ENCODE results near the gene OXSR1. TPM values are rescaled to one million over a fixed set of nuclear protein-coding genes. Genes with fewer than 3 reads are reported as not detected.
"Not testable (repeated sequence)": the region's sequence is repeated elsewhere in the genome, so short reads cannot be mapped to it uniquely, and the experiment has no call there.

OXSR1 gene
- total RNA-seq, 1 donor from 2014 or later: 35.2 TPM

DNA sequence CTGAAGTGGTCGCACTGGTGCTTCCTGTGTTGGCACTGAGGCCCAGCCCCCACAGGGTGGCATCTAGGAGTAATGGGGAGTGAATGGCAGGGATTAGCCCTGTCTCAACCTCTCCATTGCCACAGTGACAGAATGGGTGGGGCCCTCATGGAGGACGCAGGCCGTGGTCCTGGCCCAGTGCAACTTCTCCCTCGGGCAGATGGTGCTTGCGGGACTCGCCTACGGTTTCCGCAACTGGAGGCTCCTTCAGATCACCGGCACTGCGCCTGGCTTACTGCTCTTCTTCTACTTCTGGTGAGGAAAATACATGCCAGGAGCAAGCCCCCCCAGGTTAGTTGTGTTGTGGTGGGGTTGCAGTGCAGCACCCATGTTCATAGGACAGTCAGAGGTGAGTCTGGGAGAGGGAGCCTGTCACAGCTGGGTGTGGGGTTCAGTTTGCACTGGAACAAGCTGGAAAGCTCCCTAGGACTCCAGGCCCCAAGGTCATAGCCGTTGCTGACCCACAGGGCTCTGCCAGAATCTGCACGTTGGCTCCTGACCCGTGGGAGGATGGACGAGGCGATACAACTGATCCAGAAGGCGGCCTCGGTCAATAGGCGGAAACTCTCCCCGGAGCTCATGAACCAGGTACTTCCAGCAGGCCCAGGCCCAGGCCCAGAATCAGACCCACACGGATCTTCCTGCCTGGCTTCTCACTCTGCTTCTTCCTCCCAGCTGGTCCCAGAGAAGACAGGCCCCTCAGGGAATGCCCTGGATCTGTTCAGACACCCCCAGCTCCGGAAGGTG, 109.7 kb downstream of the OXSR1 start:
- no peak for DNase-seq

- no peak for DNase-seq
Observed at GRCh38 chr3:38275658-38276057, 110.3 kb downstream of the OXSR1 start.

GRCh38 chr3:38276081-38276916, 111.0 kb downstream of the OXSR1 start:
- no peak for DNase-seq

DNA sequence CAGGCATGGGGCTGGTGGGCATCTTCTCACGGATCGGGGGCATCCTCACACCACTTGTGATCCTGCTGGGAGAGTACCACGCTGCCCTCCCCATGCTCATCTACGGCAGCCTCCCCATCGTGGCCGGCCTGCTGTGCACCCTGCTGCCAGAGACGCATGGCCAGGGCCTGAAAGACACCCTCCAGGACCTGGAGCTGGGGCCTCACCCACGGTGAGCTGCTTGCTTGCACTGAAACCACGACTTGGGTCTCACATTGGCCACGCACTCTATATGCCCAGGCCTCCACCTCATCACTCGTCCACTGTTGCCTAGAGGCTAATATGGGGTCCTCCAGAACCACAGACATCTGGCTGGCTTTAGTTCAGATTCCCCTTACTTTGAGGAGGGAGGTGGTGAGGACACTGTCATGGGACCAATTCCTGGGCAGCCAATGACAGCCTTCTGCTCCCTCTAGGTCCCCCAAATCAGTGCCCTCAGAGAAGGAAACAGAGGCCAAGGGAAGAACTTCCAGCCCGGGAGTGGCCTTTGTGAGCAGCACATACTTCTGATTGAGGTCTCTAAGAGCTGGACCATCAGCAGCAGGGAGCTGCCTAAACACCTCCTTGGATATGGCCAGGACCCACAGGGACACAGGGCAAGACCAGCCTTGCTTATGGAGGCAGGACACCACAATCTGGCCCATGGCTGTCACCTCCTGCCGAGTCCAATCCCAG, 111.7 kb downstream of the OXSR1 start:
- DNase-seq: no peak

DNA sequence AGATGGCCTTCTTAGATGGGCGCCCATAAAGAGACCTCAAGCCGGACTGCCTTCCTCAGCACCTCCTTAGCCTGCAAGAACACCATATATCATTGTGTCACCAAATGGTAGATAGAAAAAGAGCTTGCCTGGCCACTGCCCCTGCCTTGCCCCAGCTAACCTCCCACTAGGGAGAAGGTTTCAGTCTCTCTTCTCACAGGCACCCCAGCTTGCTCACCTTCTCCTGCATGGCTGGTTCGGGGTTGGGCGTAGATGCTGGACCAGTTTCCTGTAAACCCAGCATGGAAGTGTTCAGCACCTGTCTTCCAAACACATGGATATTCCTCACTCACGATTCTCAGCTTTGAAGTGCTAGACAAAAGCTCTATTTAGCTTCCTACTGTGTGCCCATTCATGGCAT, 113.5 kb downstream of the OXSR1 start:
- DNase-seq: no peak

- DNase-seq: no peak
Observed at GRCh38 chr3:38281895-38282686, 116.8 kb downstream of the OXSR1 start, which contains the start of gene SLC22A14. SLC22A14 (plus strand) TSS chr3:38282294; CDS start chr3:38306027, 23,733 bp downstream.

GRCh38 chr3:38283810-38284755, 118.7 kb downstream of the OXSR1 start:
- no peak for DNase-seq

- DNase-seq: no peak
Observed at GRCh38 chr3:38284756-38285150, 119.4 kb downstream of the OXSR1 start.

GRCh38 chr3:38289286-38290217, 124.2 kb downstream of the OXSR1 start:
- DNase-seq: not testable (repeated sequence)

GRCh38 chr3:38297053-38297452, 131.7 kb downstream of the OXSR1 start:
- DNase-seq: not testable (repeated sequence)

DNA sequence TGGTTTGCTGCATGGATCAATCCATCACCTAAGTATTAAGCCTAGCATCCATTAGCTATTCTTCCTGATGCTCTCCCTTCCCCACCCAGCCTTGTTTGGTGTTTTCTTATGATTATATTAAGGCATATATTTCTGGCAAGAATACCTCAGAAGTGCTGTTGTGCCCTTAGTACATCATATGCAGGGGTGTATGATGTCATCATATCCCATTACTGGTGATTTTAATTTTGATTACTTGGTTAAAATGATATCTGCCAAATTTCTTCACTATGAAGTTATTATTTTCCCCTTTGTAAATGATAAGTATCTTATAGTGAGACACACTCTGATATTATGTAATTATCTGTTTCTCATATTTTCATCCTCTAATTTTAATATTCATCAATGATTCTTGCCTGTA, 132.2 kb downstream of the OXSR1 start:
- DNase-seq: no peak

DNA sequence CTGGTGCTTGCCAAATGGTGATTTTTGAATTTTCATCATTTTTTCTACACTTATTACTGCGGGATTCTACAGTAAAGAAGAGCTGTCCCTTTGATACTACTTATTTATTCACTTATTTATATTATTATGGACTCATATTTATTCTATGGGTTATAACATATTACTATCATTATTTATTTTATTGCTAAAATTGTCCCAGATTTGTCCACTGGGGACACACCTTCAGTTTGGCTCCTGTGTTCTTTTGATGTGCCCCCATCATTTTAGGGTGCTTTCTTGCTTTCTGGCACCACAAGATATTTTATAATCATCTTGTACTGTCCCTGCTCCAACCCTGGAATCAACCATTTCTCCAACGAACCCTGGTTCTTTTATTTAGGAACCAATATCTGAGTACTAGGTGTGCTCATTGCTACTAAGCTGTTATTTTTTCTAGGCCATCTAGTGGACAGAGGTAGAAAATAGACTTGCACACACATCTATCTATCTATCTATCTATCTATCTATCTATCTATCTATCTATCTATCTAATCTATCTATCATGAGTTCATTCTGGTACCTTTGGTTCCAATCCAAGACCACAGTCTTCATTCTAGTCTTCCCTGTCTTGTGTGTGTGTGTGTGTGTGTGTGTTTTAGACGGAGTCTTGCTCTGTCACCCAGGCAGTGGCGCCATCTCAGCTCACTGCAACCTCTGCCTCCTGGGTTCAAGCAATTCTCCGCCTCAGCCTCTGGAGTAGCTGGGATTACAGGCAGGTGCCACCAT, 132.8 kb downstream of the OXSR1 start:
- DNase-seq: peak; percentile 41

Other genes starting within 250 kb of the OXSR1 start
- gene VILL, start 174.8 kb upstream of the OXSR1 start, total RNA-seq: 8.0 and 8.7 TPM in 2 replicates
- 19.7 and 20.4 TPM in 2 replicates for gene PLCD1, start 135.9 kb upstream of the OXSR1 start, total RNA-seq
- under 0.01 TPM in 1 of 2 replicates, not detected in the other for gene DLEC1, start 126.3 kb upstream of the OXSR1 start, total RNA-seq
- gene ACAA1, start 28.4 kb upstream of the OXSR1 start, total RNA-seq: 27.2 and 42.5 TPM in 2 replicates
- gene MYD88, start 26.9 kb upstream of the OXSR1 start, total RNA-seq: 29.3 and 29.9 TPM in 2 replicates
- 0.17 and 0.19 TPM in 2 replicates for gene SLC22A13, start 100.3 kb downstream of the OXSR1 start, total RNA-seq
- gene SLC22A14, start 116.8 kb downstream of the OXSR1 start, total RNA-seq: 0.17 TPM in 1 of 2 replicates, not detected in the other
- gene XYLB, start 181.2 kb downstream of the OXSR1 start, total RNA-seq: 1.7 and 2.1 TPM in 2 replicates

All from dermis blood vessel endothelial cell (primary cell).